Psoas muscle (tissue), 8 donors: ENCODE measurements around the gene DNAJC15. TPM values are rescaled to one million over a fixed set of nuclear protein-coding genes. Genes with fewer than 3 reads are reported as not detected.

Source experiments
- ATAC-seq, 4 donors: fragments of 200-7000 bp; cut with Tn5 transposase; one replicate each; pipeline ENCODE4 v1.9.1; 2020; ENCODE audit warnings: moderate library complexity in 3 of 4, mild to moderate bottlenecking in 2 of 4
- DNase-seq, 2 donors: peaks; one replicate each; pipeline ENCODE4 v3.0.0-alpha.2; 2020
- H3K27ac ChIP-seq: fragments of 200-600 bp; one replicate; pipeline ENCODE4 v1.8.0; 2022
- H3K27me3 ChIP-seq, 3 donors: fragments of 200-600 bp in 1 of 3; one replicate each; pipeline versions ENCODE4 v1.6.1 to v1.8.0; 2013 to 2022; ENCODE audit warnings: low read length in 2 of 3, mild to moderate bottlenecking in 2 of 3, moderate library complexity in 1 of 3; ENCODE audit not compliant: insufficient read depth in 3 of 3
- H3K36me3 ChIP-seq, 2 donors: fragments of 200-600 bp in 1 of 2; one replicate each; pipeline versions ENCODE4 v1.6.1 to v1.8.0; 2013 to 2022; ENCODE audit warnings: low read depth in 1 of 2, mild to moderate bottlenecking in 1 of 2, moderate library complexity in 1 of 2; ENCODE audit not compliant: insufficient read depth in 1 of 2
- H3K4me1 ChIP-seq: fragments of 200-600 bp; one replicate; pipeline ENCODE4 v1.8.0; 2022
- H3K4me3 ChIP-seq: fragments of 200-600 bp; one replicate; pipeline ENCODE4 v1.8.0; 2022; ENCODE audit warnings: mild to moderate bottlenecking
- H3K9me3 ChIP-seq: fragments of 200-600 bp; one replicate; pipeline ENCODE4 v1.8.0; 2022
- WGBS, 3 donors: extraction: QIAGEN DNeasy Blood & Tissue Kit; methylation state at CpG; one replicate each; pipeline versions ENCODE4 v1.1.6 to v1.1.7; 2013; 5-methylcytosine and 5-hydroxymethylcytosine counted together
- intact Hi-C, 2 donors: fragments of 100-400 bp; cut with DNase I; formaldehyde crosslinking; loops; one replicate each; pipeline versions ENCODE4 v1.11.0 to v1.14.2; 2022
- polyA plus RNA-seq, 3 donors: library from polyadenylated mRNA; stranded (reverse); fragments of 200-250 nt; gene quantifications; one replicate each; pipeline ENCODE4 v1.2.3, GENCODE V29; 2013
- total RNA-seq, 4 donors: library from RNA; stranded (reverse); fragmentation: NEBNext Ultra II Directional in 2 of 4; extraction: Animal tissue kit (Norgen Biotek cat#: 25700) in 2 of 4; gene quantifications; one replicate each; pipeline versions ENCODE4 v1.2.1 to v1.2.4, GENCODE V29; 2021 to 2023
- TF ChIP-seq, protein P1 (sequence below): fragments of 200-600 bp; IDR thresholded peaks from one replicate; pipeline ENCODE4 v1.8.0; 2022; ENCODE audit warnings: antibody characterized with exemption
- donor health status: healthy with polysubstance abuse.
- donor health status: DM: no; HTN: no; CAD: no; lungs with moderate emphysema.
- donor health status: Bipolar disorder and iron deficiency.
- donor health status: healthy.
- donor health status: DM: yes; HTN: yes; CAD: no.
- donor health status: DM: no; HTN: no; CAD: no.
- donor health status: DM: no; HTN: no; CAD: no.
- donor health status: DM: yes; HTN: yes; CAD: no.

DNAJC15 gene
- total and polyA plus RNA-seq, 7 donors: 9.4 to 22.4 (median 13.6) TPM

DNA sequence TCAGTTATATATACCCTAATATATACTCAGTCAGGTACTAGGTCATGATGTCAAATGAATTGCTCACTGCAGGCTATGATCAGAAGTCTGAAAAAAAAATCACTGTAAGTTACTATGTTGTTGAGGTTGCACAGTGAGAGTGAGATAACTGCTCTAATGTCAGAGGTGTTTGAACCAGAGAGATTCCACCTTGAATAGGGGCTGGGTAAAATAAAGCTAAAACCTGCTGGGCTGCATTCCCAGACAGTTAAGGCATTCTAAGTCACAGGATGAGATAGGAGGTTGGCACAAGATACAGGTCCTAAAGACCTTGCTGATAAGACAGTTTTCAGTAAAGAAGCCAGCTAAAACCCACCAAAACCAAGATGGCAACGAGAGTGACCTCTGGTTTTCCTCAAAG is 41.5 kb upstream of the DNAJC15 start:
- TF ChIP-seq, protein P1, sequence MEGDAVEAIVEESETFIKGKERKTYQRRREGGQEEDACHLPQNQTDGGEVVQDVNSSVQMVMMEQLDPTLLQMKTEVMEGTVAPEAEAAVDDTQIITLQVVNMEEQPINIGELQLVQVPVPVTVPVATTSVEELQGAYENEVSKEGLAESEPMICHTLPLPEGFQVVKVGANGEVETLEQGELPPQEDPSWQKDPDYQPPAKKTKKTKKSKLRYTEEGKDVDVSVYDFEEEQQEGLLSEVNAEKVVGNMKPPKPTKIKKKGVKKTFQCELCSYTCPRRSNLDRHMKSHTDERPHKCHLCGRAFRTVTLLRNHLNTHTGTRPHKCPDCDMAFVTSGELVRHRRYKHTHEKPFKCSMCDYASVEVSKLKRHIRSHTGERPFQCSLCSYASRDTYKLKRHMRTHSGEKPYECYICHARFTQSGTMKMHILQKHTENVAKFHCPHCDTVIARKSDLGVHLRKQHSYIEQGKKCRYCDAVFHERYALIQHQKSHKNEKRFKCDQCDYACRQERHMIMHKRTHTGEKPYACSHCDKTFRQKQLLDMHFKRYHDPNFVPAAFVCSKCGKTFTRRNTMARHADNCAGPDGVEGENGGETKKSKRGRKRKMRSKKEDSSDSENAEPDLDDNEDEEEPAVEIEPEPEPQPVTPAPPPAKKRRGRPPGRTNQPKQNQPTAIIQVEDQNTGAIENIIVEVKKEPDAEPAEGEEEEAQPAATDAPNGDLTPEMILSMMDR: no peak
- H3K27me3 ChIP-seq: no peaks in the 10 kb centered on the region
- no peaks in the 10 kb centered on the region for H3K9me3 ChIP-seq
- no peak overlapping the region for H3K27ac ChIP-seq
- H3K4me3 ChIP-seq: no peak overlapping the region
- H3K4me1 ChIP-seq: no peaks in the 10 kb centered on the region
- H3K36me3 ChIP-seq: no peaks in the 10 kb centered on the region
- ATAC-seq (no peak), DNase-seq (no peak)
- intact Hi-C loops: no loop called here
- 85 to 93% (median 90%) methylated on average over 1 of the region's 1 CpG for WGBS, 3 donors

DNA sequence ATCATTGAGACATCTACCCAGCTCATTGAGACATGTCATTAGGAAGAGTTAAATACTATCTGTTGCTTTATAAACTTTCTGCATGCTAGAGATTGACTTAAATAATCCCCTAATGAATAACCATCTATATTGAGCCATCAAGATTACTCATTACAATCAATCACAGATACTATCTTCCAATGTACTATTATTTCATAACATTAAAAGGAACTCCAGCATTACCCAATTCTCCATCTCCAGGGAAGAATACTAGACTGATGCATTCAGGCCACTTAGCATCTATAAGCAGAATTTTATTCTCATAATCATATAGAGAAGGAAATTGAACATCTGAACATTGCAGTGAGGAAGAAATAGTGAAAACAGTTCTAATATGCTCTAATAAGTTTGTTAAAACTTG is 39.4 kb upstream of the DNAJC15 start:
- DNase-seq (no peak), ATAC-seq (no peak)
- Histone ChIP-seq H3K27ac (no peak overlapping the region), H3K4me3 (no peak overlapping the region), H3K4me1 (no peaks in the 10 kb centered on the region), H3K9me3 (no peaks in the 10 kb centered on the region), H3K27me3 (no peaks in the 10 kb centered on the region), H3K36me3 (no peaks in the 10 kb centered on the region)
- intact Hi-C loops: no loop called here
- TF ChIP-seq, protein P1: no peak

DNA sequence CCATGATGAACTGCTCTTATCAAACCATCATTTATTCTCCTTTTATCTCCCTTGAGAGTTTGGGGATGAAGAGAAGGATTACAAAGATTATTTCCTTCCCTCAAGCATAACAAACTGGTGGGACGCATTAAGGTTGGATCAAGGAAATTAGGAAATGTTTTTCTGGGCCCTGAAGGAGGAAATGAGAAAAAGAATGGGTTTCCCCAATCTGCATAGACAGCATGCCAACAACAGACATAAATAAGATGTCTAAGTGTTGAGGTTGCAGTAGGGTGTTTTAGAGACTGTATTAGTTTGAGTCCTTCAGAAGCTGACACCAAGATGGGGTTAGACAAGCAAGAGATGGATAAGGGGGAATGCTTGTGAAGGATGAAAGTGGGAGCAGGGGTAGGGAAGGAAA is 38.7 kb upstream of the DNAJC15 start:
- DNase-seq: no peak
- no peaks in the 10 kb centered on the region for H3K27me3 ChIP-seq
- H3K9me3 ChIP-seq: no peaks in the 10 kb centered on the region
- no peak overlapping the region for H3K27ac ChIP-seq
- no peak overlapping the region for H3K4me3 ChIP-seq
- ATAC-seq: no peak
- WGBS, 3 donors: 67 to 75% (median 69%) methylated on average over 1 of the region's 1 CpG
- no peaks in the 10 kb centered on the region for H3K4me1 ChIP-seq
- intact Hi-C loops: no loop called here
- H3K36me3 ChIP-seq: no peaks in the 10 kb centered on the region
- TF ChIP-seq, protein P1: no peak

DNA sequence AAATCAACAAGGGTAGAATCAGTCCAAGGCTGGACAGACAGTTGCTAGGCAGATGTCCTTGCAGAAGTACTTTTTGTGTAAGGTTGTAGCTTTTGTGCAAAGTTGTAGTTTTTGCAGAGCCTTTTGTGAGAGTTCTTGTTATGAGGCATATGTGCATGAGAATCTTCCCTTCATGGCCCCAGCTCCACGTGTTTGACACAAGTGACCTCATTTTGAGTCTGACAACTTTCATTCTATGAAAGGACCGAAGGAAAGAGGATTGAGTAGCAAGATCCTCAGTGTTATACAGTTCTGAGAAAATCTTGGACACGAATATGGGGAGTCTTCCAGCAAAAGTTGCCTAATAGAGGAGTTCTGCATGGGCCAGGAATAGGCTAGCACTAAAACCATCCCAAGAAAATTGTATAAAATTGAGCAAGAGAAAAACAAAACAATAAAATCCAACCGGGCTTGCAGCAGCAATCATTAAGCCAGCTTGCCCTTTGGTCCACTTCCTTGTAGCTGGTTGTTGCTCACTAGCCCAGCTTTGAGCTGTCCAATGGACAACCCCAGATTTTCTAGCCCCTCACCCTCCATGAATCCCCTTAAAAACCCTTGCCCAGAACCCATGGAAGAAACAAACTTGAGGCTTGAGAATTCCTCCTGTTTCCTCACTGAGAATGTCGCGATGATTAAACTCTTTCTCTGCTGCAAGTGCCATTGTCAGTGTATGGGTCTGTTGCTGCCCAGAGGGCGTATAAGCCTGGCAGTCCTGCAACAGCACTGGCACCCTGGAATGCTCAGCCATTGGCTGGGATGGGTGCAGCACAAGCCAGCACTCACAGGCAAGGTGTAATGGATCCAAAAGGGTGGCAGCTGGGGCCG is 37.8 kb upstream of the DNAJC15 start:
- Histone ChIP-seq H3K9me3 (no peaks in the 10 kb centered on the region), H3K4me3 (no peak overlapping the region), H3K4me1 (no peaks in the 10 kb centered on the region), H3K36me3 (no peaks in the 10 kb centered on the region), H3K27me3 (no peaks in the 10 kb centered on the region), H3K27ac (no peak overlapping the region)
- intact Hi-C loops: no loop called here
- ATAC-seq: peak; percentile 48 to 82 (median 59)
- no peak for DNase-seq
- TF ChIP-seq, protein P1: no peak
- WGBS, 3 donors: 32 to 48% (median 34%) methylated on average over 8 of the region's 8 CpGs

DNA sequence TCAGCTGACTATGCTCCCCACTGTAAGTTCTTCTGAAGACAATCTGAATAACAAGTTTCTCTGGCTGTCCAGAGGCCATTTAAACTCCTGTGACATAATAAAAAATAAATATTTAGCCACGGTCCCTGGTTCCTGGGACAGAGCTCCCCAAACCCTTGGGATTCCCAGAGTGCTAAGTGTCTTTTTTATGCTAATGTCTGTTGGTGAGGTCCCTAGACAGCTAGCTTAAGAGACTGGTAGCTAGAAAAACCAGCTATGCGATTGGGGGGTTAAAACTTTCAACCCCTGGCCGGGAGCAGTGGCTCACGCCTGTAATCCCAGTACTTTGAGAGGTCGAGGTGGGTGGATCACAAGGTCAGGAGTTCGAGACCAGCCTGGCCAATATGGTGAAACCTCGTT is 37.2 kb upstream of the DNAJC15 start:
- WGBS, 3 donors: 60 to 66% (median 60%) methylated on average over 7 of the region's 7 CpGs

More for the DNA sequence above, 37.2 kb upstream of the DNAJC15 start:
- TF ChIP-seq, protein P1: no peak
- H3K27ac ChIP-seq: no peak overlapping the region
- H3K27me3 ChIP-seq: no peaks in the 10 kb centered on the region
- DNase-seq: no peak
- H3K9me3 ChIP-seq: no peaks in the 10 kb centered on the region
- H3K4me3 ChIP-seq: no peak overlapping the region
- no peaks in the 10 kb centered on the region for H3K36me3 ChIP-seq
- intact Hi-C loops: no loop called here
- ATAC-seq: no peak
- no peaks in the 10 kb centered on the region for H3K4me1 ChIP-seq
